Neuron (in vitro differentiated cells): ENCODE measurements around the gene ESYT2.
A peak's percentile ranks its signal among the peaks of the same experiment; 100 is the strongest.
"Not testable (repeated sequence)": the region's sequence is repeated elsewhere in the genome, so short reads cannot be mapped to it uniquely, and the experiment has no call there.

Source experiments
- H2AFZ ChIP-seq: one replicate; pipeline ENCODE4 v1.6.1; 2013; ENCODE audit warnings: low read depth, mild to moderate bottlenecking, inconsistent platforms, low read length, moderate library complexity
- H3K27me3 ChIP-seq: one replicate; pipeline ENCODE4 v1.6.1; 2013; ENCODE audit warnings: low read length; ENCODE audit not compliant: insufficient read depth
- H3K36me3 ChIP-seq: one replicate; pipeline ENCODE4 v1.6.1; 2013; ENCODE audit warnings: low read length; ENCODE audit not compliant: insufficient read depth
- H3K4me1 ChIP-seq: one replicate; pipeline ENCODE4 v1.6.1; 2013; ENCODE audit warnings: low read length; ENCODE audit not compliant: insufficient read depth
- H3K4me3 ChIP-seq: 2 replicates; pipeline ENCODE4 v1.5.1; 2013; ENCODE audit warnings: mild to moderate bottlenecking, low read length, moderate library complexity
- H3K9me3 ChIP-seq: one replicate; pipeline ENCODE4 v1.6.1; 2013; ENCODE audit warnings: low read length

Gene ESYT2

GRCh38 chr7:158702196-158702595 is 127.1 kb downstream of the ESYT2 start:
- Histone ChIP-seq H3K4me3 (peak overlapping the region; percentile 59), H3K9me3 (peaks cover 8% of the 10 kb centered on the region), H3K36me3 (peaks cover 33% of the 10 kb centered on the region), H3K4me1 (peaks cover 30% of the 10 kb centered on the region), H3K27me3 (no peaks in the 10 kb centered on the region), H2AFZ (no peak overlapping the region)

- H2AFZ ChIP-seq: no peak overlapping the region
- H3K36me3 ChIP-seq: peaks cover 45% of the 10 kb centered on the region
- H3K4me3 ChIP-seq: no peak overlapping the region
- peaks cover 5% of the 10 kb centered on the region for H3K9me3 ChIP-seq
- no peaks in the 10 kb centered on the region for H3K27me3 ChIP-seq
- peaks cover 24% of the 10 kb centered on the region for H3K4me1 ChIP-seq
Observed at GRCh38 chr7:158700008-158700407, 129.3 kb downstream of the ESYT2 start.

GRCh38 chr7:158699341-158699740 is 130.0 kb downstream of the ESYT2 start:
- Histone ChIP-seq H3K9me3 (peaks cover 5% of the 10 kb centered on the region), H3K27me3 (no peaks in the 10 kb centered on the region), H3K4me1 (peaks cover 24% of the 10 kb centered on the region), H2AFZ (no peak overlapping the region), H3K4me3 (no peak overlapping the region), H3K36me3 (peaks cover 45% of the 10 kb centered on the region)

GRCh38 chr7:158698657-158699195 is 130.6 kb downstream of the ESYT2 start:
- peaks cover 22% of the 10 kb centered on the region for H3K4me1 ChIP-seq
- H2AFZ ChIP-seq: no peak overlapping the region
- no peaks in the 10 kb centered on the region for H3K27me3 ChIP-seq
- peaks cover 45% of the 10 kb centered on the region for H3K36me3 ChIP-seq
- H3K4me3 ChIP-seq: no peak overlapping the region
- H3K9me3 ChIP-seq: peaks cover 5% of the 10 kb centered on the region

GRCh38 chr7:158697597-158697996 is 131.7 kb downstream of the ESYT2 start:
- not testable (repeated sequence) for H2AFZ ChIP-seq, H3K27me3 ChIP-seq, H3K9me3 ChIP-seq, H3K4me3 ChIP-seq
- peaks cover 53% of the 10 kb centered on the region for H3K36me3 ChIP-seq
- peaks cover 11% of the 10 kb centered on the region for H3K4me1 ChIP-seq

- Histone ChIP-seq H3K4me3 (no peak overlapping the region), H3K36me3 (peaks cover 52% of the 10 kb centered on the region)
Observed at GRCh38 chr7:158695726-158696452, 133.4 kb downstream of the ESYT2 start.

GRCh38 chr7:158695056-158695455 is 134.3 kb downstream of the ESYT2 start:
- H2AFZ ChIP-seq: no peak overlapping the region
- H3K4me3 ChIP-seq: no peak overlapping the region
- peaks cover 5% of the 10 kb centered on the region for H3K9me3 ChIP-seq
- H3K36me3 ChIP-seq: peaks cover 51% of the 10 kb centered on the region
- no peaks in the 10 kb centered on the region for H3K27me3 ChIP-seq
- H3K4me1 ChIP-seq: no peaks in the 10 kb centered on the region

More at GRCh38 chr7:158695726-158696452, 133.4 kb downstream of the ESYT2 start:
- peaks cover 5% of the 10 kb centered on the region for H3K9me3 ChIP-seq
- H3K4me1 ChIP-seq: no peaks in the 10 kb centered on the region
- no peak overlapping the region for H2AFZ ChIP-seq
- H3K27me3 ChIP-seq: no peaks in the 10 kb centered on the region

GRCh38 chr7:158694650-158695049 is 134.7 kb downstream of the ESYT2 start:
- peaks cover 5% of the 10 kb centered on the region for H3K9me3 ChIP-seq
- H3K27me3 ChIP-seq: no peaks in the 10 kb centered on the region
- H3K36me3 ChIP-seq: peaks cover 52% of the 10 kb centered on the region
- no peak overlapping the region for H3K4me3 ChIP-seq
- H3K4me1 ChIP-seq: no peaks in the 10 kb centered on the region
- no peak overlapping the region for H2AFZ ChIP-seq

GRCh38 chr7:158689488-158689887 is 139.8 kb downstream of the ESYT2 start:
- peaks cover 2% of the 10 kb centered on the region for H3K9me3 ChIP-seq
- no peaks in the 10 kb centered on the region for H3K27me3 ChIP-seq
- H3K4me1 ChIP-seq: no peaks in the 10 kb centered on the region
- no peak overlapping the region for H2AFZ ChIP-seq
- peaks cover 64% of the 10 kb centered on the region for H3K36me3 ChIP-seq
- no peak overlapping the region for H3K4me3 ChIP-seq

GRCh38 chr7:158687406-158687805 is 141.9 kb downstream of the ESYT2 start:
- Histone ChIP-seq H3K27me3 (no peaks in the 10 kb centered on the region), H3K36me3 (peaks cover 71% of the 10 kb centered on the region), H3K4me3 (no peak overlapping the region), H2AFZ (no peak overlapping the region), H3K4me1 (no peaks in the 10 kb centered on the region), H3K9me3 (peaks cover 2% of the 10 kb centered on the region)

- no peak overlapping the region for H2AFZ ChIP-seq
- no peak overlapping the region for H3K4me3 ChIP-seq
- H3K27me3 ChIP-seq: no peaks in the 10 kb centered on the region
- H3K9me3 ChIP-seq: peaks cover 2% of the 10 kb centered on the region
- H3K4me1 ChIP-seq: no peaks in the 10 kb centered on the region
- peaks cover 72% of the 10 kb centered on the region for H3K36me3 ChIP-seq
Observed at GRCh38 chr7:158685693-158686092, 143.6 kb downstream of the ESYT2 start.

- Histone ChIP-seq H3K27me3 (no peaks in the 10 kb centered on the region), H3K9me3 (peaks cover 2% of the 10 kb centered on the region), H3K4me3 (no peak overlapping the region), H3K36me3 (peaks cover 74% of the 10 kb centered on the region), H3K4me1 (no peaks in the 10 kb centered on the region), H2AFZ (no peak overlapping the region)
Observed at GRCh38 chr7:158684329-158684728, 145.0 kb downstream of the ESYT2 start.

GRCh38 chr7:158683541-158683940 is 145.8 kb downstream of the ESYT2 start:
- H3K9me3 ChIP-seq: no peaks in the 10 kb centered on the region
- no peak overlapping the region for H3K4me3 ChIP-seq
- H3K27me3 ChIP-seq: no peaks in the 10 kb centered on the region
- no peak overlapping the region for H2AFZ ChIP-seq
- no peaks in the 10 kb centered on the region for H3K4me1 ChIP-seq
- peaks cover 74% of the 10 kb centered on the region for H3K36me3 ChIP-seq

- Histone ChIP-seq H2AFZ (no peak overlapping the region), H3K9me3 (no peaks in the 10 kb centered on the region), H3K4me3 (no peak overlapping the region), H3K4me1 (no peaks in the 10 kb centered on the region), H3K36me3 (peaks cover 76% of the 10 kb centered on the region), H3K27me3 (no peaks in the 10 kb centered on the region)
Observed at GRCh38 chr7:158682456-158682855, 146.9 kb downstream of the ESYT2 start.
